NCI-H1694 treated with DMSO at 0.1 percent for 48 hours (cell line): ENCODE measurements around the gene TRIOBP.
"Not testable (repeated sequence)": the region's sequence is repeated elsewhere in the genome, so short reads cannot be mapped to it uniquely, and the experiment has no call there.

Experiments
- DNase-seq: peaks from one replicate; lab custom pipeline; 2025; lab: John Stamatoyannopoulos, UW

The TRIOBP gene

GRCh38 chr22:37696657-37697537 is at the start of gene TRIOBP:
Gene TRIOBP, plus strand, starts transcription at chr22:37697048. Its CDS starts 4,318 bp downstream, at chr22:37701366.
- DNase-seq = peak; percentile 94

- no peak for DNase-seq
Observed at GRCh38 chr22:37647317-37647716, 49.5 kb upstream of the TRIOBP start.

- DNase-seq = no peak
Observed at GRCh38 chr22:37647928-37648327, 48.9 kb upstream of the TRIOBP start.

GRCh38 chr22:37650463-37651136 is 46.2 kb upstream of the TRIOBP start:
- DNase-seq = no peak

- DNase-seq = no peak
Observed at GRCh38 chr22:37654563-37655251, 42.1 kb upstream of the TRIOBP start.

GRCh38 chr22:37655252-37655563 is 41.6 kb upstream of the TRIOBP start:
- DNase-seq = no peak

GRCh38 chr22:37656583-37656982 is 40.3 kb upstream of the TRIOBP start:
- DNase-seq = not testable (repeated sequence)

- DNase-seq = peak; percentile 53
Observed at GRCh38 chr22:37657590-37658132, 39.2 kb upstream of the TRIOBP start.

- DNase-seq = peak; percentile 98
Observed at GRCh38 chr22:37658133-37659065, 38.4 kb upstream of the TRIOBP start, which contains the start of gene PDXP. Gene PDXP, plus strand, starts transcription at chr22:37658723. Its CDS starts 60 bp downstream, at chr22:37658783.

GRCh38 chr22:37659066-37659896 is 37.6 kb upstream of the TRIOBP start:
- DNase-seq = no peak

GRCh38 chr22:37659897-37660708 is 36.7 kb upstream of the TRIOBP start:
- DNase-seq = no peak

- DNase-seq = no peak
Observed at GRCh38 chr22:37660709-37661045, 36.2 kb upstream of the TRIOBP start.

- DNase-seq = peak; percentile 53
Observed at GRCh38 chr22:37661160-37661924, 35.5 kb upstream of the TRIOBP start.

- DNase-seq = no peak
Observed at GRCh38 chr22:37662039-37662438, 34.8 kb upstream of the TRIOBP start.

GRCh38 chr22:37663521-37664140 is 33.2 kb upstream of the TRIOBP start:
- DNase-seq = no peak

- DNase-seq = no peak
Observed at GRCh38 chr22:37664249-37665101, 32.4 kb upstream of the TRIOBP start.

- DNase-seq = no peak
Observed at GRCh38 chr22:37665487-37665886, 31.4 kb upstream of the TRIOBP start.
